ENCODE data around the gene NMRK1. TPM values are rescaled to one million over a fixed set of nuclear protein-coding genes. Genes with fewer than 3 reads are reported as not detected.

Gene NMRK1
- total RNA-seq, 4 donors from 2014 or later: 20.8 to 53.8 (median 28.1) TPM

- no peak for DNase-seq
- Histone ChIP-seq H3K4me3 (replicated peaks in 1 of 3) (no peak overlapping the region), H3K27ac (no peak overlapping the region), H3K27me3 (no peaks in the 10 kb centered on the region), H3K4me1 (peaks cover 46 to 51% of the 10 kb centered on the region in 2 donors), H3K36me3 (no peaks in the 10 kb centered on the region), H3K9me3 (no peaks in the 10 kb centered on the region)
- no peak for TF ChIP-seq POLR2A (IDR thresholded peaks at IDR 0.05)
- no peak for TF ChIP-seq CTCF (IDR thresholded peaks at IDR 0.05)
- 90 to 94% methylated on average over 4 of the region's 4 CpGs for WGBS, 2 donors
- intact Hi-C loops (cut with DNase I): no loop called here
These were observed 2.6 kb upstream of the NMRK1 start for GRCh38 chr9:75090579-75090978.

DNA sequence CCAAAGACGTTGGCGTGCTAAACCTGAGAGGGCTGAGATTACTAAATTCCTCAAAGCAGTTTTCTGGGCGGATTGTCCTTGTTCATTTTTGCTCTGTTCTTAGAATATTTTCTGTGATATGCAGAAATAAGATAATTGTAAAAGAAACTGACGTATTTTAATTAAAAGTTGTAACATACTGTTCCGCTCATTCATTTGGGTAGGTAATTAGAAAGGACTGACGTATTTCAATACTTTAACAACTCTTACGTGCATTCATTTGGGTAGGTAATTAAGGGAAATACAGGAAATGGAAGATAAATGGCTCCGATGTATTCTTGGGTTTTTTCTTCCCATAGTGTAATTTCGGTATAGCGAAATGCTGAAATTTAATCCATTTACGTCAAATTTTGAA, 1.4 kb upstream of the NMRK1 start:
- no peak for DNase-seq
- TF ChIP-seq CTCF (IDR thresholded peaks at IDR 0.05) (no peak), POLR2A (IDR thresholded peaks at IDR 0.05) (no peak)
- H3K9me3 ChIP-seq: no peaks in the 10 kb centered on the region
- peaks cover 41 to 47% of the 10 kb centered on the region in 2 donors for H3K4me1 ChIP-seq
- WGBS, 2 donors: 15 to 24% methylated on average over 11 of the region's 11 CpGs
- intact Hi-C loops (cut with DNase I): loop anchor here (10.0 kb wide), 1 partner anchor 65 kb away; the partner anchor contains the start of gene CARNMT1
- peak overlapping the region in 2 of 3 donors; percentile 94 to 99 for H3K27ac ChIP-seq
- H3K4me3 ChIP-seq (replicated peaks in 1 of 3): peak overlapping the region; percentile 58 to 95 (median 89)
- H3K27me3 ChIP-seq: no peaks in the 10 kb centered on the region
- no peaks in the 10 kb centered on the region for H3K36me3 ChIP-seq

DNA sequence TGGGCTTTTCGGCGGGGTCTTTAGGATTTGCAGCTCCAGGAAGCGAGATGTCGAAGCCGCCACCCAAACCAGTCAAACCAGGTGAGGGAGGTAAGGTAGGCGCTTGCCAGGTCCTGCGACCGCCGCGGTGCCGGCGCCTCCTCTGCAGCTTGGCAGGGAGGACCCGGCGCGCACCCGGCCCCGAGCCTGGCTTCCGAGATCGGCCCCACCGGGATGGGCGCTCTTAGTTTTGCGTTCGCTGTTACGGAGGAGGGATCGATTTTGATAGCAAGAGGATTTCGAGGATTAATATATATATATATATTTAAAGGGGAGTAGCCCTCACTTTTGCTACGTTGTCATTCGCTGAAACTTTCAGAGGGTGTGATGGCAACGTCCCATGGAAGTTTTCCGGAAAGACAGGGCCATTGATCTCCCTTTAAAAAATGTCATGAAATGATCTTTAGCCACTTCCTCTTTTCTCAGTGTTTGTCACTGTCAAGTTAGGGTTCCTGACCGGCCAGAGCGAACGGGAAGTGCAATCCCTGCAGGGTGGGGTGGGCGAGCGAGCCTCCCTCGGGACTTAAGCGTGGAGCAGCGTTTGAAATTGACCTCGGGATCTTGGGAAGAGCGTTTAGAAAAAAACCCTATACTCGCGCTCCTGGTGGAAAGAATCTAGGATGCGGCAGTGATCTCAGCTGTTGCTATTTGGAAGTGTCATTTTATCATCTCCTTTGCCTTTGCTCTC, 854 bp upstream of the NMRK1 start:
- TF ChIP-seq POLR2A (IDR thresholded peaks at IDR 0.05) (no peak), CTCF (IDR thresholded peaks at IDR 0.05) (peak in 2 of 6 experiments; percentile 22 to 33)
- DNase-seq: peak; percentile 45 to 61
- peak overlapping the region; percentile 91 to 99 (median 94) for H3K27ac ChIP-seq
- peaks cover 39 to 48% of the 10 kb centered on the region in 2 donors for H3K4me1 ChIP-seq
- no peaks in the 10 kb centered on the region for H3K36me3 ChIP-seq
- 0% methylated on average over 37 to 38 of the region's 43 CpGs for WGBS, 2 donors
- intact Hi-C loops (cut with DNase I): loop anchor here (10.0 kb wide), 1 partner anchor 64 kb away; the partner anchor contains the start of gene CARNMT1
- no peaks in the 10 kb centered on the region for H3K9me3 ChIP-seq
- peak overlapping the region; percentile 58 to 95 (median 89) for H3K4me3 ChIP-seq (replicated peaks in 1 of 3)
- H3K27me3 ChIP-seq: no peaks in the 10 kb centered on the region

- Histone ChIP-seq H3K36me3 (no peaks in the 10 kb centered on the region), H3K27ac (peak overlapping the region; percentile 91 to 99 (median 99)), H3K4me3 (replicated peaks in 1 of 3) (peak overlapping the region; percentile 76 to 96 (median 95)), H3K9me3 (no peaks in the 10 kb centered on the region), H3K4me1 (peaks cover 35 to 44% of the 10 kb centered on the region in 2 donors), H3K27me3 (no peaks in the 10 kb centered on the region)
- WGBS, 2 donors: 0 to 2% methylated on average over 20 of the region's 20 CpGs
- intact Hi-C loops (cut with DNase I): loop anchor here (10.0 kb wide), 1 partner anchor 63 kb away; the partner anchor contains the start of gene CARNMT1
- peak; percentile 72 to 76 for DNase-seq
- TF ChIP-seq CTCF (IDR thresholded peaks at IDR 0.05) (peak in 2 of 6 experiments; percentile 4 to 26), POLR2A (IDR thresholded peaks at IDR 0.05) (no peak)
These were observed 599 bp downstream of the NMRK1 start for GRCh38 chr9:75087289-75087823.
